GM23338 (cell line): ENCODE data around the gene BMF. TPM values are rescaled to one million over a fixed set of nuclear protein-coding genes. Genes with fewer than 3 reads are reported as not detected.

Experiments
- ATAC-seq: fragments of 200-7000 bp; cut with Tn5 transposase; 3 replicates; pipeline ENCODE4 v1.9.1; 2020
- DNase-seq: peaks from one replicate; pipeline ENCODE4 v3.0.0-alpha.2; 2015; ENCODE audit warnings: low spot score
- H2AFZ ChIP-seq: fragments of 200-600 bp; sonication (generic); 2 replicates; pipeline ENCODE4 v1.8.0; 2016; ENCODE audit warnings: antibody characterized with exemption, mild to moderate bottlenecking, moderate library complexity
- H3F3A ChIP-seq: fragments of 200-600 bp; sonication (generic); replicated peaks from 2 replicates; pipeline ENCODE4 v1.8.0; 2017; ENCODE audit warnings: antibody characterized with exemption, mixed run types, low read depth
- H3K27ac ChIP-seq: fragments of 200-600 bp; sonication (generic); 2 replicates; pipeline ENCODE4 v1.6.1; 2016; ENCODE audit warnings: low read depth
- H3K27me3 ChIP-seq: fragments of 200-600 bp; sonication (generic); 2 replicates; pipeline ENCODE4 v1.8.0; 2016; ENCODE audit warnings: mild to moderate bottlenecking, mixed run types, moderate library complexity; ENCODE audit not compliant: insufficient read depth
- H3K36me3 ChIP-seq: fragments of 200-600 bp; sonication (generic); 2 replicates; pipeline ENCODE4 v1.8.0; 2016; ENCODE audit warnings: mild to moderate bottlenecking; ENCODE audit not compliant: insufficient read depth
- H3K4me1 ChIP-seq: fragments of 200-600 bp; sonication (generic); 2 replicates; pipeline ENCODE4 v1.8.0; 2016; ENCODE audit warnings: mild to moderate bottlenecking, moderate library complexity; ENCODE audit not compliant: insufficient read depth
- H3K4me2 ChIP-seq: fragments of 200-600 bp; sonication (generic); 2 replicates; pipeline ENCODE4 v1.7.1; 2017; ENCODE audit warnings: mixed run types
- H3K4me3 ChIP-seq: fragments of 200-600 bp; sonication (generic); 2 replicates; pipeline ENCODE4 v1.6.1; 2016; ENCODE audit warnings: mixed run types
- H3K79me2 ChIP-seq: fragments of 200-600 bp; sonication (generic); replicated peaks from 2 replicates; pipeline ENCODE4 v1.8.0; 2017; ENCODE audit warnings: mild to moderate bottlenecking; ENCODE audit not compliant: insufficient read depth
- H3K9me2 ChIP-seq: fragments of 200-600 bp; sonication (generic); 2 replicates; pipeline ENCODE4 v1.8.0; 2017; ENCODE audit not compliant: insufficient read depth
- H4K20me1 ChIP-seq: fragments of 200-600 bp; sonication (generic); replicated peaks from 2 replicates; pipeline ENCODE4 v1.8.0; 2017; ENCODE audit warnings: mild to moderate bottlenecking; ENCODE audit not compliant: insufficient read depth
- H3K27ac Mint-ChIP-seq: 2 replicates; pipeline ENCODE4 v1.8.0; 2020; ENCODE audit warnings: inconsistent platforms, mild to moderate bottlenecking, moderate library complexity, mixed read lengths
- H3K27me3 Mint-ChIP-seq: 3 replicates; pipeline ENCODE4 v1.8.0; 2022; ENCODE audit warnings: low read depth, mild to moderate bottlenecking, moderate library complexity, mixed read lengths, inconsistent platforms; ENCODE audit not compliant: insufficient read depth, poor library complexity
- H3K36me3 Mint-ChIP-seq: 3 replicates; pipeline ENCODE4 v1.8.0; 2021; ENCODE audit warnings: low read depth, mild to moderate bottlenecking, inconsistent platforms, moderate library complexity, mixed read lengths
- H3K4me1 Mint-ChIP-seq: 3 replicates; pipeline ENCODE4 v1.8.0; 2020; ENCODE audit warnings: mild to moderate bottlenecking, inconsistent platforms, mixed read lengths
- H3K4me3 Mint-ChIP-seq: 3 replicates; pipeline ENCODE4 v1.8.0; 2021; ENCODE audit warnings: moderate library complexity, mild to moderate bottlenecking, inconsistent platforms, mixed read lengths
- H3K9me3 Mint-ChIP-seq: 3 replicates; pipeline ENCODE4 v1.8.0; 2020; ENCODE audit warnings: moderate library complexity, mild to moderate bottlenecking, inconsistent platforms, mixed read lengths
- EZH2phosphoT487 ChIP-seq: fragments of 200-600 bp; sonication (generic); IDR thresholded peaks from one replicate; pipeline ENCODE4 v1.8.1; 2018; ENCODE audit warnings: antibody characterized with exemption; ENCODE audit not compliant: unreplicated experiment
- JUNB ChIP-seq: IDR thresholded peaks from one replicate; pipeline ENCODE4 v1.6.1; 2016; ENCODE audit warnings: antibody characterized with exemption; ENCODE audit not compliant: unreplicated experiment
- ZNF331 ChIP-seq: fragments of 250-450 bp; sonication (Bioruptor Pico); IDR thresholded peaks from 2 replicates; pipeline ENCODE4 v1.5.0; 2020; ENCODE audit warnings: low read depth, mild to moderate bottlenecking, moderate library complexity
- polyA plus RNA-seq: library from polyadenylated mRNA; unstranded; fragments of >200 nt; fragmentation: Nextera tagmentation; extraction: Ambion mirVana; gene quantifications from 2 replicates; pipeline ENCODE4 v1.2.1, GENCODE V29; 2016
- total RNA-seq: library from RNA; depleted of rRNA; stranded (reverse); fragments of >200 nt; shearing (Covaris generic); gene quantifications from 2 replicates; pipeline ENCODE4 v1.2.3, GENCODE V29; 2014
- TF ChIP-seq, protein P1 (sequence below): IDR thresholded peaks from one replicate; pipeline ENCODE4 v1.6.1; 2018; ENCODE audit warnings: antibody characterized with exemption; ENCODE audit not compliant: unreplicated experiment

BMF gene
- total and polyA plus RNA-seq, 2 experiments from 2014 or later = 2.0 to 20.3 TPM

- Histone ChIP-seq H3K4me3 (no peak overlapping the region), H3F3A (peaks cover 16% of the 10 kb centered on the region), H4K20me1 (0 out of 2 replicates have a peak, but pooled peaks cover 3% of the 10 kb centered on the region), H3K4me1 (peaks cover 71% of the 10 kb centered on the region), H3K36me3 (no peaks in the 10 kb centered on the region; the same call in 1 of the 2 replicates), H2AFZ (no peak overlapping the region), H3K27me3 (no peaks in the 10 kb centered on the region), H3K79me2 (no peaks in the 10 kb centered on the region), H3K27ac (no peak overlapping the region), H3K9me2 (no peaks in the 10 kb centered on the region), H3K4me2 (0 out of 2 replicates have a peak overlapping the region, but pooled peaks have one; percentile 20)
- Mint-ChIP-seq H3K27me3 (peaks cover 19% of the 10 kb centered on the region), H3K4me3 (no peak overlapping the region), H3K9me3 (no peaks in the 10 kb centered on the region), H3K4me1 (peaks cover 86% of the 10 kb centered on the region), H3K36me3 (peaks cover 12% of the 10 kb centered on the region; the same call in 2 of the 3 replicates), H3K27ac (no peak overlapping the region)
- no peak for TF ChIP-seq EZH2phosphoT487
- TF ChIP-seq, protein P1, sequence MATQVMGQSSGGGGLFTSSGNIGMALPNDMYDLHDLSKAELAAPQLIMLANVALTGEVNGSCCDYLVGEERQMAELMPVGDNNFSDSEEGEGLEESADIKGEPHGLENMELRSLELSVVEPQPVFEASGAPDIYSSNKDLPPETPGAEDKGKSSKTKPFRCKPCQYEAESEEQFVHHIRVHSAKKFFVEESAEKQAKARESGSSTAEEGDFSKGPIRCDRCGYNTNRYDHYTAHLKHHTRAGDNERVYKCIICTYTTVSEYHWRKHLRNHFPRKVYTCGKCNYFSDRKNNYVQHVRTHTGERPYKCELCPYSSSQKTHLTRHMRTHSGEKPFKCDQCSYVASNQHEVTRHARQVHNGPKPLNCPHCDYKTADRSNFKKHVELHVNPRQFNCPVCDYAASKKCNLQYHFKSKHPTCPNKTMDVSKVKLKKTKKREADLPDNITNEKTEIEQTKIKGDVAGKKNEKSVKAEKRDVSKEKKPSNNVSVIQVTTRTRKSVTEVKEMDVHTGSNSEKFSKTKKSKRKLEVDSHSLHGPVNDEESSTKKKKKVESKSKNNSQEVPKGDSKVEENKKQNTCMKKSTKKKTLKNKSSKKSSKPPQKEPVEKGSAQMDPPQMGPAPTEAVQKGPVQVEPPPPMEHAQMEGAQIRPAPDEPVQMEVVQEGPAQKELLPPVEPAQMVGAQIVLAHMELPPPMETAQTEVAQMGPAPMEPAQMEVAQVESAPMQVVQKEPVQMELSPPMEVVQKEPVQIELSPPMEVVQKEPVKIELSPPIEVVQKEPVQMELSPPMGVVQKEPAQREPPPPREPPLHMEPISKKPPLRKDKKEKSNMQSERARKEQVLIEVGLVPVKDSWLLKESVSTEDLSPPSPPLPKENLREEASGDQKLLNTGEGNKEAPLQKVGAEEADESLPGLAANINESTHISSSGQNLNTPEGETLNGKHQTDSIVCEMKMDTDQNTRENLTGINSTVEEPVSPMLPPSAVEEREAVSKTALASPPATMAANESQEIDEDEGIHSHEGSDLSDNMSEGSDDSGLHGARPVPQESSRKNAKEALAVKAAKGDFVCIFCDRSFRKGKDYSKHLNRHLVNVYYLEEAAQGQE = no peak
- no peak for TF ChIP-seq ZNF331 (CRISPR knock-in tag)
- DNase-seq (no peak), ATAC-seq (no peak)
Measured at GRCh38 chr15:40100123-40100946, 8.3 kb downstream of the BMF start.

- ATAC-seq = peak; percentile 22
- no peak overlapping the region for H3K4me3 Mint-ChIP-seq
- peaks cover 56% of the 10 kb centered on the region for H3K4me1 ChIP-seq
- no peak overlapping the region for H3K4me3 ChIP-seq
- H3K36me3 ChIP-seq = no peaks in the 10 kb centered on the region; the same call in 1 of the 2 replicates
- H3K9me3 Mint-ChIP-seq = no peaks in the 10 kb centered on the region
- peak overlapping the region; percentile 38; the same call in 1 of the 2 replicates for H3K27ac Mint-ChIP-seq
- peaks cover 9% of the 10 kb centered on the region; the same call in 1 of the 2 replicates for H3F3A ChIP-seq
- TF ChIP-seq JUNB = no peak
- H2AFZ ChIP-seq = no peak overlapping the region
- H3K9me2 ChIP-seq = no peaks in the 10 kb centered on the region
- no peaks in the 10 kb centered on the region for H3K27me3 ChIP-seq
- peak overlapping the region; percentile 65 for H3K4me2 ChIP-seq
- peaks cover 14% of the 10 kb centered on the region; the same call in 2 of the 3 replicates for H3K36me3 Mint-ChIP-seq
- H3K27ac ChIP-seq = peak overlapping the region; percentile 64
- H4K20me1 ChIP-seq = 0 out of 2 replicates have a peak, but pooled peaks cover 3% of the 10 kb centered on the region
- peak; percentile 47 for DNase-seq
- no peaks in the 10 kb centered on the region for H3K79me2 ChIP-seq
- H3K4me1 Mint-ChIP-seq = peaks cover 80% of the 10 kb centered on the region
- H3K27me3 Mint-ChIP-seq = peaks cover 16% of the 10 kb centered on the region
Measured at GRCh38 chr15:40098489-40099261, 10.0 kb downstream of the BMF start.
